Measurements from ENCODE around the gene RORB. TPM values are rescaled to one million over a fixed set of nuclear protein-coding genes. Genes with fewer than 3 reads are reported as not detected.

The RORB gene
- total and polyA plus RNA-seq, 12 donors = 0.28 to 8.8 (median 3.7) TPM

DNA sequence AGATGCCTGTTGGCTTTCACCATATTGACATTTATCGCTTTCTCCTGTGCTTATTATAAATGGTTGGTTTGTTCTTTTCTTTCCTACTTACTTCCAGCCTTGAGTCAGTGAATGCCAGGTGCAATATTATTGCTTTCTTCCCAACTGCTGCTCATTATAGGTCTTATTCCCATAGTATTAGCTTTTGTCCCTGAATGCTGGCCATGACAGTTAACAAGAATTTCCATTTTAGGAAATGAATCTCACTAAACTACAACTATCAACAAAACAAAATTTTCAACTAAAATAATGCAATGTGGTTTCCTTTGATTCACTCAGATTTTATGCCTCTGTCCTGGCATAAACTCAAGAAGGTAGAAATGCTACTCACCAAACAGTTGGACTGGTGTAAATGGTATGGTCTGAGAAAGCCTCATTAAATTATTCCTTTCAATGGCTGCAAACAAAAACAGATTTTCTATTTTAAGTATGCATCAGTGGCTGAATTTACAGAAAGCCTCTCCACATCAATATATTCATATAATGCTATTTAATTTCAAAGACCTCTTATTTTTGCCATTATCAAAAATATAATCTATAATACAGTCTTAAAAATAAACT is 245.2 kb downstream of the RORB start:
- no peaks in the 10 kb centered on the region for H3K27me3 ChIP-seq
- TF ChIP-seq POLR2A (IDR thresholded peaks at IDR 0.05) = no peak
- TF ChIP-seq, protein P1, sequence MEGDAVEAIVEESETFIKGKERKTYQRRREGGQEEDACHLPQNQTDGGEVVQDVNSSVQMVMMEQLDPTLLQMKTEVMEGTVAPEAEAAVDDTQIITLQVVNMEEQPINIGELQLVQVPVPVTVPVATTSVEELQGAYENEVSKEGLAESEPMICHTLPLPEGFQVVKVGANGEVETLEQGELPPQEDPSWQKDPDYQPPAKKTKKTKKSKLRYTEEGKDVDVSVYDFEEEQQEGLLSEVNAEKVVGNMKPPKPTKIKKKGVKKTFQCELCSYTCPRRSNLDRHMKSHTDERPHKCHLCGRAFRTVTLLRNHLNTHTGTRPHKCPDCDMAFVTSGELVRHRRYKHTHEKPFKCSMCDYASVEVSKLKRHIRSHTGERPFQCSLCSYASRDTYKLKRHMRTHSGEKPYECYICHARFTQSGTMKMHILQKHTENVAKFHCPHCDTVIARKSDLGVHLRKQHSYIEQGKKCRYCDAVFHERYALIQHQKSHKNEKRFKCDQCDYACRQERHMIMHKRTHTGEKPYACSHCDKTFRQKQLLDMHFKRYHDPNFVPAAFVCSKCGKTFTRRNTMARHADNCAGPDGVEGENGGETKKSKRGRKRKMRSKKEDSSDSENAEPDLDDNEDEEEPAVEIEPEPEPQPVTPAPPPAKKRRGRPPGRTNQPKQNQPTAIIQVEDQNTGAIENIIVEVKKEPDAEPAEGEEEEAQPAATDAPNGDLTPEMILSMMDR (IDR thresholded peaks at IDR 0.05) = no peak
- H3K4me3 ChIP-seq = no peak overlapping the region
- DNase-seq = no peak
- peaks cover 0 to 7% of the 10 kb centered on the region in 2 donors for H3K4me1 ChIP-seq (replicated peaks in 1 of 2)
- WGBS, 4 donors = 92 to 100% (median 96%) methylated on average over 1 of the region's 1 CpG
- intact Hi-C loops (cut with DNase I) = loop anchor here (5.0 kb wide), 3 partner anchors 155 to 1540 kb away; no protein-coding TSS in a partner anchor
- no peaks in the 10 kb centered on the region for H3K9me3 ChIP-seq (replicated peaks in 1 of 3)
- H3K27ac ChIP-seq = no peak overlapping the region
- H3K36me3 ChIP-seq (replicated peaks in 1 of 2) = no peaks in the 10 kb centered on the region

Measured in adrenal gland (tissue), 12 donors.